HG03060 (cell line): ENCODE results near the gene SPATA2.

Experiments
- ATAC-seq: cut with Tn5 transposase; IDR thresholded peaks from one replicate; pipeline ENCODE4 v1.9.1; 2021; ENCODE audit warnings: low read depth, moderate number of reproducible peaks; ENCODE audit not compliant: unreplicated experiment

SPATA2 gene

GRCh38 chr20:49887251-49888211, 27.8 kb downstream of the SPATA2 start:
- ATAC-seq, result no peak

- ATAC-seq, result no peak
Measured at GRCh38 chr20:49886571-49887213, 28.6 kb downstream of the SPATA2 start.

GRCh38 chr20:49885558-49886332, 29.6 kb downstream of the SPATA2 start:
- no peak for ATAC-seq

GRCh38 chr20:49883246-49883802, 32.0 kb downstream of the SPATA2 start:
- no peak for ATAC-seq

DNA sequence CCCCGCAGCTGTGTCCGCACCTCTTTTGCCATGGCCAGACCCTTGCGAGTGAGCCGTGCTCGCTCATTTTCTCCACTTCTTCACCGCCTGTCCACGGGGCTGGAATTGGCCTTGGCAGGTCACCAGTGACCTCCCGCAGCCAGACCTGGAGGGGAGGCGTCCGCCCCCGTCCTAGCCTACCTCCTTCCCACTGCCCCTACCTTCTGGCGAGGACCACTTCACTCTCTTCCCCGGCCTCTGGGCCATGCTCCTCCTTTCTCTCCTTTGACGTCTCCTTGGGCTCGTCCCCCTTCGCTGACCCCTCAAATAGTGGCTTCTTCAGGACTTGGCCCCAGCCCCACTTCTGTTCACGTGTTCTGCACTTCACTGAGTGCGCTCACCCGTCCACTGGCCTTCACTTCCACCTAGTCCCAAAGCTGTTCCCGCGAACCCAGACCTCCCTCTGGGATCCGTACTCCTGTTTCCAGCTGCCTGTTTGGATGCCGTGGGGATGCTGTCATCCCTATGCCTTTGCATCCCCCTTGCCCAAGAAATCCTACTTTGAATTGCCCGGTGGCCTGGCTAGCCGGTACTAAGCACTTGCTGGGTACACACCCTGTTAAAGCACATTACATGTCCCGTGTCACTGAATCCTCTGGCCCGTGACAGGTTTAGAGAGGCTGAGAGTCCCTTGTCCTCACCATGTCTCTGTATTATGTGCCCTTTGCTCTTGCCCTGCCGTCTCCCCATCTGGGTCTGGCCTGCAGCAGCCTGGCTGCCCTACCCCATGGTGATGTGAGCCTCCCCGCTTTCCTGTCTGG, 33.0 kb downstream of the SPATA2 start:
- ATAC-seq, result no peak

GRCh38 chr20:49880724-49881445, 34.4 kb downstream of the SPATA2 start:
- ATAC-seq, result no peak

DNA sequence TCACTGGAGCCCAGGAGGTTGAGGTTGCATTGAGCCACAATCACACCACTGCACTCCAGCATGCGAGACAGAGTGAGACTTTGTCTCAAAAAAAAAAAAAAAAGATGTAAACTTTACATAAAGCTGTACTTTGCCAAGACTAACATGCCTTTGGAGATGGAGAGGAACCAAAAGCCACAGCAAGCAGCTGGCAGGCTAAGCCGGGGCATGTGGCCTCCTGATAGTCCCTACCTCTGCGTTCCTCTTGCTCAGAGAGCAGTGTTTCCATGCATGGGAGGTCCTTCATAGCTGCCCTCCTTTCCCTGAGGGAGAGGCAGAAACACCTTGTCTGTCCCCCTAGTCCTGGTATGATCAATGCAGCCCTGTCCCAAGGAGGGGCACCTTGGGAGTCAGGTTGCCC, 35.2 kb downstream of the SPATA2 start:
- ATAC-seq, result no peak

- ATAC-seq, result no peak
Measured at GRCh38 chr20:49878977-49879376, 36.4 kb downstream of the SPATA2 start.

- ATAC-seq, result no peak
Measured at GRCh38 chr20:49877386-49877921, 37.9 kb downstream of the SPATA2 start.

GRCh38 chr20:49874696-49875095, 40.6 kb downstream of the SPATA2 start:
- ATAC-seq, result no peak

DNA sequence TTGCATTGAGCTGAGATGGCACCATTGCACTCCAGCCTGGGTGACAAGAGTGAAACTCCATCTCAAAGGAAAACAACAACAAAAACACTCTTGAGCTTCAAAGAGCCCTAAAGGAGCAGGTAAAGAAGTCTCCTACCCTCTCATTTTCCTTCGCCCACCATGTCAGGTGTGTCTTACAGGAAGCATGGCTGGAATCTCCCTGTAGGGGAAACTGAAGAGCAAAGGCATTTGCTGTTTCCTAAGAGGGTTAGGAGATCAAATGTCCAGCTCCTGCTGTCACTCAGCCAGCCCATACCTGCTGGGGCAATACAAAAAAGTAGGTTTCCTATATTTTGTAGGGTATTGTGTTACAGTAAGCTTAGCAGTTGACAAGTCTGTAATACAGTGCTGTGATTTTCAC, 43.3 kb downstream of the SPATA2 start:
- no peak for ATAC-seq

- no peak for ATAC-seq
Measured at GRCh38 chr20:49871391-49871948, 43.9 kb downstream of the SPATA2 start.

DNA sequence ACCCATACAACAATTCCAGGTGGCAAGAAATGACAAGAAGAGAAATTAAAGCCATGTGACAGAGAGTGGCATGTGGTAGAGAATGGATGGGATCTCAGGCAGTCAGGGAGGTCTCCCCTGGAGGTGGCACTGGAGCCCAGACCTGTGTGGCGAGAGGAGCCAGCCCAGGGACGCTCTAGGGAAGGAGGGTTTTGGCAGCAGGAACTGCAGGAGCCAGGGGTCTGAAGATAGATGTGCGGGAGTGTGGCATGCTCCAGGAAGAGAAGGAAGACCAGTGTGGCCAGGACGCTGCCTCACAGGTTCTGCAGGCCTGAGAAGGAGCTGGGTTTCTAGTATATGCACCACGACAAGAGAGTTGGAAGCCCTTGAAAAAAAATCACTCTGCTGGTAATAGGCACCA, 45.1 kb downstream of the SPATA2 start:
- no peak for ATAC-seq

DNA sequence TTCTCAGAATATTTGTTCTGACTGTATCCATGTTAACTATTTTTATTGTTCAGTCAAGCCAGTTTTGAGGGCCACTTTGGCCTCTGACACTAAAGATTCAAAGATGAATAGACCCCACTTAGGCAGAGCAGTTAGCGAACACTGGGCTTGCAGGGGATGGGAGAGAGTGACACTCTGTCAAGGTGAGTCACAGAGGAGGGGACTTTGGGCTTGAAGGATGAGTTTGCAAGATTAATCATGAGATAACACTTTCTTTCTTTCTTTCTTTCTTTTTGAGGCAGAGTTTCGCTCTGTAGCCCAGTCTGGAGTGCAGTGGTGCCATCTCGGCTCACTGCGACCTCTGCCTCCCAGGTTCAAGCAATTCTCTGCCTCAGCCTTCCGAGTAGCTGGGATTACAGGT, 46.4 kb downstream of the SPATA2 start:
- ATAC-seq, result no peak

DNA sequence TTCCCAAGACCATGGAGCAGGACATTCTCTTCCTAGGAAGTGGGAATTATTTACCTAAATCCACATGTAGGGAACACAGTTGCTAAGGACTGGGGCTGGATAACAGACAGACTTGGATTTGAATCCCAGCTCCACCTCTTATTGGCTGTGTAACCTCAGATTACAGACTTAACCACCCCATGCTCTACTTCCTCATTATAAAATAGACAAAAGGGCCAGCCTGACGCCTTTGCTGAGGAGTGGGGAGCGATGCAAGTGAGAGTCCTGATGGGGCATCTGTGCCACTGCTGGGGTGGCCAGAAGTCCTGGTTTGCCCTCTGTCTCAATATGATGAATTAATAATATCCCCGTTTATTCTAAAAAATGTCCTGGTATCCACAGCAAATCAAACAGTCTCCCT, 46.8 kb downstream of the SPATA2 start:
- ATAC-seq, result no peak

- no peak for ATAC-seq
Measured at GRCh38 chr20:49867453-49868215, 47.7 kb downstream of the SPATA2 start.

- no peak for ATAC-seq
Measured at GRCh38 chr20:49866051-49866450, 49.3 kb downstream of the SPATA2 start.

DNA sequence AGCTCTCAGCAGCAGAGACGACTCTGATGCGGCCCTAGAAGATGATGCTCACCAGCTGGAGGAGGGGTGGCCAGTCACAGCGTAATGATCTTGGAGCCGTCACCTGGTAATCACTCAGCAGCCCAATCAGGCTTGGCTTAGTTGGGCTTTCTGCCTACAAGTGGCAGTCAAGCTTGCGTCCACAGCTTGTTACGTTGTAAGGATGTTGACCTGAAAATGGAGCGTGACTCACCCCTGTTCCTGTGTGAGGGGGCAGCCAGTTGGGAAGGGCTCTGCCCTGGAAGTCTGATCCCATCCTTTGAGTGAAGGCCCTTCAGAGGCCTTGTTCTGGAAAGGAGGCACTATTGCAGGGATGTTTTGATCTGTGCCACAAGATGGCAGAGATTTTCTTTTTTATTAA, 49.8 kb downstream of the SPATA2 start:
- ATAC-seq, result no peak
